ENCODE results near the gene CYP2E1. TPM values are rescaled to one million over a fixed set of nuclear protein-coding genes. Genes with fewer than 3 reads are reported as not detected.

CYP2E1 gene
- total RNA-seq, 2 donors from 2014 or later = 0.77 to 0.86 TPM

- no peaks in the 10 kb centered on the region for H3K4me1 Mint-ChIP-seq
- 65 to 73% methylated on average over 2 of the region's 4 CpGs for WGBS, 2 experiments (ENCODE audit: insufficient coverage in 1 of 2, insufficient read length in 1 of 2)
- H3K27me3 Mint-ChIP-seq (ENCODE audit: insufficient read depth) = no peaks in the 10 kb centered on the region
- H3K36me3 ChIP-seq (ENCODE audit: control insufficient read depth, insufficient read depth, low read length) = no peaks in the 10 kb centered on the region
- DNase-seq = no peak
- H3K27ac Mint-ChIP-seq = no peak overlapping the region
- no peak overlapping the region for H3K9ac ChIP-seq (ENCODE audit: extremely low read depth, low read length, poor library complexity, severe bottlenecking)
- TF ChIP-seq CTCF (conservative IDR thresholded peaks at IDR 0.05) = no peak
- H3K36me3 Mint-ChIP-seq (ENCODE audit: low read depth) = no peaks in the 10 kb centered on the region
- no peak overlapping the region for H3K4me3 ChIP-seq (ENCODE audit: low read length)
- H3K4me3 Mint-ChIP-seq = no peak overlapping the region
- H3K27ac ChIP-seq (ENCODE audit: low read depth, low read length) = no peak overlapping the region
- peaks cover 73% of the 10 kb centered on the region for H3K9me3 Mint-ChIP-seq
- H3K9me3 ChIP-seq (ENCODE audit: control insufficient read depth, low read length) = peaks cover 63% of the 10 kb centered on the region
- no peaks in the 10 kb centered on the region for H3K4me1 ChIP-seq (ENCODE audit: control insufficient read depth, insufficient read depth, low read length)
- no peaks in the 10 kb centered on the region for H3K27me3 ChIP-seq (ENCODE audit: control insufficient read depth, insufficient read depth, low read length, poor library complexity, severe bottlenecking)
Observed at GRCh38 chr10:133509700-133510099, 17.5 kb upstream of the CYP2E1 start.

GRCh38 chr10:133511408-133511807, 15.8 kb upstream of the CYP2E1 start:
- no peaks in the 10 kb centered on the region for H3K4me1 Mint-ChIP-seq
- Histone ChIP-seq H3K9ac (ENCODE audit: extremely low read depth, low read length, poor library complexity, severe bottlenecking) (no peak overlapping the region), H3K36me3 (ENCODE audit: control insufficient read depth, insufficient read depth, low read length) (no peaks in the 10 kb centered on the region), H3K27ac (ENCODE audit: low read depth, low read length) (no peak overlapping the region), H3K27me3 (ENCODE audit: control insufficient read depth, insufficient read depth, low read length, poor library complexity, severe bottlenecking) (no peaks in the 10 kb centered on the region), H3K4me3 (ENCODE audit: low read length) (no peak overlapping the region), H3K9me3 (ENCODE audit: control insufficient read depth, low read length) (peaks cover 78% of the 10 kb centered on the region), H3K4me1 (ENCODE audit: control insufficient read depth, insufficient read depth, low read length) (no peaks in the 10 kb centered on the region)
- DNase-seq = no peak
- no peak overlapping the region for H3K27ac Mint-ChIP-seq
- no peak for TF ChIP-seq CTCF (conservative IDR thresholded peaks at IDR 0.05)
- H3K4me3 Mint-ChIP-seq = no peak overlapping the region
- 74 to 80% methylated on average over 1 to 3 of the region's 4 CpGs for WGBS, 2 experiments (ENCODE audit: insufficient coverage in 1 of 2, insufficient read length in 1 of 2)
- H3K9me3 Mint-ChIP-seq = peaks cover 81% of the 10 kb centered on the region
- no peaks in the 10 kb centered on the region for H3K27me3 Mint-ChIP-seq (ENCODE audit: insufficient read depth)
- H3K36me3 Mint-ChIP-seq (ENCODE audit: low read depth) = no peaks in the 10 kb centered on the region

- no peak for TF ChIP-seq CTCF (conservative IDR thresholded peaks at IDR 0.05)
- Mint-ChIP-seq H3K9me3 (peaks cover 82% of the 10 kb centered on the region), H3K27me3 (ENCODE audit: insufficient read depth) (no peaks in the 10 kb centered on the region)
Observed at GRCh38 chr10:133511907-133512528, 15.1 kb upstream of the CYP2E1 start.

More at GRCh38 chr10:133511907-133512528, 15.1 kb upstream of the CYP2E1 start:
- 53% methylated on average over 2 of the region's 4 CpGs; no CpG with 5 or more reads in 1 of the 2 experiments for WGBS, 2 experiments (ENCODE audit: insufficient coverage in 1 of 2, insufficient read length in 1 of 2)
- Histone ChIP-seq H3K9ac (ENCODE audit: extremely low read depth, low read length, poor library complexity, severe bottlenecking) (no peak overlapping the region), H3K4me3 (ENCODE audit: low read length) (no peak overlapping the region), H3K4me1 (ENCODE audit: control insufficient read depth, insufficient read depth, low read length) (no peaks in the 10 kb centered on the region), H3K36me3 (ENCODE audit: control insufficient read depth, insufficient read depth, low read length) (no peaks in the 10 kb centered on the region), H3K27me3 (ENCODE audit: control insufficient read depth, insufficient read depth, low read length, poor library complexity, severe bottlenecking) (no peaks in the 10 kb centered on the region), H3K27ac (ENCODE audit: low read depth, low read length) (no peak overlapping the region), H3K9me3 (ENCODE audit: control insufficient read depth, low read length) (peaks cover 83% of the 10 kb centered on the region)
- H3K4me3 Mint-ChIP-seq = no peak overlapping the region
- H3K27ac Mint-ChIP-seq = no peak overlapping the region
- no peaks in the 10 kb centered on the region for H3K4me1 Mint-ChIP-seq
- DNase-seq = no peak
- H3K36me3 Mint-ChIP-seq (ENCODE audit: low read depth) = no peaks in the 10 kb centered on the region
